Measurements from ENCODE around the gene FBXO47. TPM values are rescaled to one million over a fixed set of nuclear protein-coding genes. Genes with fewer than 3 reads are reported as not detected.

FBXO47 gene
- total and polyA plus RNA-seq, 2 of the 13 experiments (the other 11 are each of a cell fraction or from before 2014, with no cell fraction given), result not detected

GRCh38 chr17:38914741-38915638 is 52.2 kb downstream of the FBXO47 start (continued):
- peak; percentile 27; the same call in 1 of the 2 replicates for TF ChIP-seq ZBED4 (CRISPR knock-in tag; IDR thresholded peaks at IDR 0.05; ENCODE audit: borderline replicate concordance)
- TF ChIP-seq ZBTB21 (CRISPR knock-in tag; IDR thresholded peaks at IDR 0.05), result no peak
- no peak for TF ChIP-seq SIN3B (IDR thresholded peaks at IDR 0.05; ENCODE audit: low read length)
- no peak for TF ChIP-seq GTF2F1 (IDR thresholded peaks at IDR 0.05; ENCODE audit: low read length)
- TF ChIP-seq MTA1 (CRISPR knock-in tag; IDR thresholded peaks at IDR 0.05; ENCODE audit: borderline replicate concordance), result peak; percentile 93; the same call in 1 of the 2 replicates
- 0 out of 2 replicates have a peak, but pooled peaks have one; percentile 62 for TF ChIP-seq FOXC1 (CRISPR knock-in tag; IDR thresholded peaks at IDR 0.05; ENCODE audit: borderline replicate concordance)
- TF ChIP-seq ZNF615 (CRISPR knock-in tag; IDR thresholded peaks at IDR 0.05; ENCODE audit: borderline replicate concordance), result peak; percentile 50; the same call in 1 of the 2 replicates
- 0 out of 2 replicates have a peak, but pooled peaks have one; percentile 30 for TF ChIP-seq PPARG (CRISPR knock-in tag; conservative IDR thresholded peaks at IDR 0.05)
- TF ChIP-seq SMC3 (IDR thresholded peaks at IDR 0.05; ENCODE audit: low read length), result peak; percentile 2; the same call in 1 of the 2 replicates
- TF ChIP-seq ZFP36L1 (CRISPR knock-in tag; IDR thresholded peaks at IDR 0.05), result no peak
- TF ChIP-seq ZNF24 (IDR thresholded peaks at IDR 0.05), result no peak
- peak; percentile 73; the same call in 1 of the 2 replicates for TF ChIP-seq MED1 (CRISPR knock-in tag; IDR thresholded peaks at IDR 0.05)
- TF ChIP-seq EEA1 (CRISPR knock-in tag; IDR thresholded peaks at IDR 0.05; ENCODE audit: borderline replicate concordance), result peak; percentile 58; the same call in 1 of the 2 replicates
- peak; percentile 65 for TF ChIP-seq GABPB1 (CRISPR knock-in tag; IDR thresholded peaks at IDR 0.05)
- TF ChIP-seq SALL2 (CRISPR knock-in tag; IDR thresholded peaks at IDR 0.05), result peak; percentile 50; the same call in 1 of the 2 replicates
- 0 out of 2 replicates have a peak, but pooled peaks have one; percentile 62 for TF ChIP-seq THAP9 (CRISPR knock-in tag; IDR thresholded peaks at IDR 0.05; ENCODE audit: borderline replicate concordance)
- TF ChIP-seq RORA (CRISPR knock-in tag; IDR thresholded peaks at IDR 0.05), result no peak
- TF ChIP-seq ZNF605 (CRISPR knock-in tag; IDR thresholded peaks at IDR 0.05), result no peak; the same call in 1 of the 2 replicates
- TF ChIP-seq STAT5B (CRISPR knock-in tag; IDR thresholded peaks at IDR 0.05), result no peak
- TF ChIP-seq MAF1 (CRISPR knock-in tag; IDR thresholded peaks at IDR 0.05; ENCODE audit: borderline replicate concordance), result no peak

Measured in HepG2 (cell line).